GM19463 (cell line): ENCODE results near the gene SNX15.
A peak's percentile ranks its signal among the peaks of the same experiment; 100 is the strongest.

Experiments used
- ATAC-seq: cut with Tn5 transposase; IDR thresholded peaks from one replicate; pipeline ENCODE4 v1.9.1; 2021; ENCODE audit warnings: mild to moderate bottlenecking, moderate library complexity; ENCODE audit not compliant: unreplicated experiment

SNX15 gene

GRCh38 chr11:65055538-65055937 is 28.3 kb downstream of the SNX15 start:
- ATAC-seq = no peak

- no peak for ATAC-seq
These were observed 29.8 kb downstream of the SNX15 start for GRCh38 chr11:65056999-65057398.

- ATAC-seq = no peak
These were observed 30.3 kb downstream of the SNX15 start for GRCh38 chr11:65057526-65057925.

GRCh38 chr11:65058012-65058411 is 30.8 kb downstream of the SNX15 start:
- no peak for ATAC-seq

- ATAC-seq = no peak
These were observed 31.3 kb downstream of the SNX15 start, which contains the start of gene NAALADL1 for GRCh38 chr11:65058419-65059054. Gene NAALADL1, minus strand, starts transcription at chr11:65058553. Its CDS starts 32 bp downstream, at chr11:65058521.

- ATAC-seq = no peak
These were observed 32.3 kb downstream of the SNX15 start for GRCh38 chr11:65059523-65059922.

GRCh38 chr11:65059959-65060824 is 33.0 kb downstream of the SNX15 start:
- no peak for ATAC-seq

GRCh38 chr11:65060913-65061408 is 33.7 kb downstream of the SNX15 start:
- no peak for ATAC-seq

GRCh38 chr11:65063532-65063931 is 36.3 kb downstream of the SNX15 start:
- ATAC-seq = no peak

GRCh38 chr11:65064847-65065240 is 37.6 kb downstream of the SNX15 start:
- no peak for ATAC-seq

GRCh38 chr11:65065851-65066250 is 38.6 kb downstream of the SNX15 start:
- no peak for ATAC-seq

- ATAC-seq = no peak
These were observed 39.1 kb downstream of the SNX15 start for GRCh38 chr11:65066315-65066714.

GRCh38 chr11:65066805-65067291 is 39.6 kb downstream of the SNX15 start:
- no peak for ATAC-seq

GRCh38 chr11:65067446-65067845 is 40.2 kb downstream of the SNX15 start:
- no peak for ATAC-seq

GRCh38 chr11:65069217-65069616 is 42.0 kb downstream of the SNX15 start:
- no peak for ATAC-seq

GRCh38 chr11:65071907-65072630 is 44.8 kb downstream of the SNX15 start:
- no peak for ATAC-seq

GRCh38 chr11:65072631-65072966 is 45.4 kb downstream of the SNX15 start:
- ATAC-seq = no peak

GRCh38 chr11:65077451-65077850 is 50.2 kb downstream of the SNX15 start:
- ATAC-seq = no peak

- peak; percentile 51 for ATAC-seq
These were observed 50.9 kb downstream of the SNX15 start for GRCh38 chr11:65078151-65078550.

- ATAC-seq = no peak
These were observed 51.6 kb downstream of the SNX15 start for GRCh38 chr11:65078786-65079342.
